HPDE6-E6E7 (cell line): ENCODE measurements around the gene VAMP2.

Experiments used
- DNase-seq: peaks from one replicate; pipeline ENCODE4 v3.0.0; 2011; ENCODE audit warnings: missing footprints; ENCODE audit errors: extremely low spot score

The VAMP2 gene

DNA sequence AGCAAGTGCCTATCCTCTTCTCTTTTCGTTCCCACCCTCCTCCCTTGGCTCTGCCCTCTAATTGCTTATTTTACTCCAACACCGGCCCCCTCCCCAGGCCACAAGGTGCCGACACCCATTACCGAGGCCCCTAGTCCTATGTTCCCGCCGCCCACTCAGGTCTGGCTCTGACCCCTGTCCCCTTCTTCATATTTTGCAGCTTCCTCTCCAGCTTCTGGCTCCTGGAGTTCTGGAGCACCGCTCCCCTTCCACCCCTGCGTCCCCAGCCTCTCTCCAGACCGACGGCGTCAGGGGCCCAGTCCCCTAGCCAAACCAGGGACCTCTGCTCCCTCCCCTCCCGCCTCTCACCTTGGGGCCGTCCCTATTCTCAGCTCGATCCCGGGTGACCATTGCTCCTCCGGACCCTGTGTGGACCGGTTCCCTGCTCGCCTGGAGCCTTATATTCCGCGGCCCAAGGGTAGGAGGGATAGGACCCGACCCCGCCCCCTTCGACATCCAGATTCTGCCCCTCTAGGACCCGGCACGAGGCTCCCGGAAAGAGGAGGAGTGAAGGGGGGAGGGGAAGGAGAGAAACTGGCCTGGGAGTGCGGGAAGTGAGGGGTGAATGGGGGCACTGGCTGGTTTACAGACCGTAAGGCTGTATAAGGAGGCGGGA, 38.9 kb downstream of the VAMP2 start, which contains the start of gene HES7:
TSS of gene HES7 (minus strand) at position 412 of the 655 bp plus-strand sequence. CDS start at position 390, 22 bp downstream.
- DNase-seq = no peak

GRCh38 chr17:8122924-8123694, 39.6 kb downstream of the VAMP2 start:
- DNase-seq = no peak

- DNase-seq = no peak
Measured at GRCh38 chr17:8122422-8122923, 40.3 kb downstream of the VAMP2 start.

DNA sequence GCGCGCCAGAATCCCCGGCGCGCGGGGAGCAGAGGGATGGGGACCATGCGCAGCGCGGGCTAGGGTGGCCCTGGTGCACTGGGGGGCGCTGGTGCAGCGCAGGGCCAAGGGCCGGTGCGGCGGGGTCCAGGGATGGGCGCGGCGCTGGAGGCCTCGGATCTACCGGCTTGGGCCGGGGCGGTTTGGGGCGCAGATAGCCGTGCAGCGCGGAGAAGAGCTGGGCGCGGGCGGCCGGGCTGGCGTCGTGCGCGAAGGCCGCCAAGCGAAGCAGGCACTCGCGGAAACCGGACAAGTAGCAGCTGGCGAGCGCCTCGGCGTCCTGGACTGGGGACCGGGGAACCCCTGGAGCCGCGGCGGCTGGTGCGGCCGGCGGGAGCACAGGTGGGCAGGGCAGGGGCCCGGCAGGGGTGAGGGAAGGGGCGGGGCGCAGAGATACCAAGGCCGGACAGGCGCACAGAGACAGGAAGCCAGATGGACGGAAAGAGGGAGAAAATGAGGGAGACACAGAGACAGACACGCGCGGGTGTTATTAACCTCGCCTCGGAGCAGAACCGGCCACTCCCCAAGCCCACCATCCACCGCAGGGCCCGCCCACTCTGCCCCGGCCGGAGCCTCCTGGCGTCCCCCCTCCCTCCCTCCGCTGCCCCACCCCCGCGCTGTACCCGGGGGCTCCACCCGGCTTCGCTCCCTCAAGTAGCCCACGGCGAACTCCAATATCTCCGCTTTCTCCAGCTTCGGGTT, 40.9 kb downstream of the VAMP2 start:
- no peak for DNase-seq

GRCh38 chr17:8121407-8121680, 41.4 kb downstream of the VAMP2 start:
- DNase-seq = no peak

DNA sequence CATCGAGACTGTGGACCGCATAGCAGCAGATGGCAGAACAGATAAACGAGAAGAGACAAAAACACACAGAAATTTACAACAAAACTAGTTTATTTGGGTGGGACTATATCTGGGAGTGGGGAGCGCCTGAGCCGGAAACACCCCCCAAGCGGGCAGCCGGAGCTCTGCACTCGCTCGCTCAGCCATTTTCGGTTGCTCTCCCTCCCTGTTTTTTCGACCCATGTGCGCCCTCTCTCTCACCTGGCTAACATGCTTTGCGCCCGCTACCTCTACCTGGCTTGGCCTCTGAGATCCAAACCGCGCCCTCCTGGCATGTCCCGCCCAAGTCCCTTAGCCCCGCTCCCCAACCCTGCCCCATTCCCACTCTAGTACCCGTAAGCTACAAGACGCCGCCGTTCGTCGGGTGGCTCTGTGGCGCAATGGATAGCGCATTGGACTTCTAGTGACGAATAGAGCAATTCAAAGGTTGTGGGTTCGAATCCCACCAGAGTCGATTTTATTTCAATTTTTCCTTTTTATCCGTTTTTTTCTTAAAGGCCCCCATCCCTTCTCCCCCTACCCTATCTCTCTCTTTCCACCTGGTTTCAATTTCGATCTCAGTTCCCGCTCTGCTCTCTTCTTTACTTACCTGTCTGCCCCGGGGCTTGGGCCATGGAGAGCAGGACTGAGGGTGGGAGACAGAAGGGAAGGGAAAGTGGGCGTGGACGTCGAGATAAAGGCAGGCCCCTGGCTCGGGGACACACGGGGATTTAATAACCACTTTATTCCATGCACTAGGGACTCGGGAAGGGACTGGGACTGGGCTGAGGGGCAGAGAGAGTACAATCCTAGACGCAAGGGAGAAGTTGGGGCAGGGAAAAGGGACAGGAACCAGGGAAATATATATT, 42.0 kb downstream of the VAMP2 start:
- no peak for DNase-seq

- DNase-seq = no peak
Measured at GRCh38 chr17:8119581-8120519, 42.9 kb downstream of the VAMP2 start.

GRCh38 chr17:8118769-8119580, 43.8 kb downstream of the VAMP2 start:
- DNase-seq = no peak

GRCh38 chr17:8117980-8118768, 44.6 kb downstream of the VAMP2 start, which contains the start of gene ALOXE3:
ALOXE3 (minus strand) TSS chr17:8118514; CDS start chr17:8117990, 524 bp downstream.
- DNase-seq = no peak

- no peak for DNase-seq
Measured at GRCh38 chr17:8117367-8117979, 45.3 kb downstream of the VAMP2 start.

DNA sequence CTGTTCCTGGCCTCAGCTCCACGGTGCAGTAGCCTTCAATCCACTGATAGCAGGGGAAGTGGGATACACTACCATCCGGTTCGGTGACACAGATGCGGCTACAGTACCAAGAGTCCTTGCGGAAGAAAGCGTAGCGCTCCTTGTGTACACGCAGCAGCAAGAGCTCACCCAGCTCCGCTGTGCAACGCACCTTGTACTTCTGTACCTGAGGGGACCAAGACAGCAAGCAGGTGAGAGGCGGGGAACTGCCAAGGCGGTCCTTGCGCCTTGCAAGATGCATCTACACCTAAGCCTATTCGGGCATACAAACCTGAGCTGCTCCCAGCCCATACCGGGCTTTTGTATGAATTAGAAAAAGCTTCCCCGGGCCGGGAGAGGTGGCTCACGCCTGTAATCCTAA, 46.0 kb downstream of the VAMP2 start:
- no peak for DNase-seq

DNA sequence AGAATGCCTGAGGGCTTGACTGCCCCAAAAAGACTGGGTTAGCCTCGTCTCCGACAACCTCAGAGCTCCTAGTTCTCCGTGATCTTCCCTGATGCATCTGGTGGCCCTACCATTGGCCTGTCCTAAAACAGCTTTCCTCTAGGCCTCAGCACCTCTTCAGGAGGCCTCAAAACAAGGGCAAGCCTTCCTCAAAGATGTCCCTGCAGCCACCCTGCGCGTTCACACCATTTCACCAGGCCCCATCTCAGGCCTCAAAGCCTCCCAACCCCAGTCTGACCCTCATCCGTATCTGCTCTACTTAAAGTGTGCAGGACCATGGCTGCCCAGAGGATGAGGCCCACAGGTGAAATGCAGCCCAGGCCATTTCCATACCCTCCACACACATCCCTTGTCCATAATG, 51.8 kb downstream of the VAMP2 start:
- no peak for DNase-seq

GRCh38 chr17:8110456-8110804, 52.3 kb downstream of the VAMP2 start:
- no peak for DNase-seq

DNA sequence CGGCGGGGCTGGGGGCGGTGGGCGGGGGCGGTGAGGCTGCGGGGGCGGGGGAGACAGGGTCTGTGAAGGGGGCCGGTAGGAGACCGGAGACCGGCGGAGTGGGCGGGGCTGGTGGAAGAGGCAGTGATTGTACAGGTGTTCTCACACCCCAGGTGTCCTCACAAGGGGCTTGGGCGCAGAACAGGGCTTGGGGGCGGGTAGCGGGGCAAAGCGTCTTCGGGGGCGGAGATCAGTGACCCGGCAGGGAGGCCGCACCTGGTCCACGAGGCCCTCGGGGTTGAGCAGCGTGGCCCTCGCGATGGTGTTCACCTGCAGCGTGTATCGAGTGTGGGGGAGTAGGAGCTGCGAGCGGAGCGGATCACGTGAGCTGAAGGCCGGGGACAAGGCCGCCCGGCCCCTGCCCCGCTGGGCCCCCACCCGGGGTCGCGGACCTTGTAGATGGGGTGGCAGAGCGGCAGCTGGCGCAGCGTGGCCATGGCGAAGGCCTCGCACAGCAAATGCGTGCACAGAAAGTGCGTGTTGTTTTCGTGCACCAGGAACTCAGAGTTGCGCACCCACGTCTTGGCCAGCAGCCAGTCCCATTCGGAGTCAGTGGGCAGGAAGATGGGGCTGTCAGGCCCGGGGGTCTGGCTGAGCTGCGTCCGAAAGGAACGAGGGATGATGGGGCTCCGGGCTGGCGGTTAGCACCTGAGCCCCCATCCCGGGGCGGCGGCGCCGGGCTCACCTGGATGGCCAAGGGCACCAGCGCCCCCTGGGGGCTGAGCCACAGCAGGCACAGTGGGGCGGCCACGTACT, 52.9 kb downstream of the VAMP2 start:
- DNase-seq = no peak
